ENCODE measurements around the gene CENPM.

GRCh38 chr22:41892721-41893120, 54.2 kb downstream of the CENPM start:
- TF ChIP-seq CTCF (IDR thresholded peaks at IDR 0.05) (no peak), POLR2A (IDR thresholded peaks at IDR 0.05) (no peak), POLR2AphosphoS5 (IDR thresholded peaks at IDR 0.05) (no peak)

All from prostate gland (tissue), 2 donors.